GM18519 (cell line): ENCODE results near the gene FAT1.

Experiments
- ATAC-seq: cut with Tn5 transposase; IDR thresholded peaks from one replicate; pipeline ENCODE4 v1.9.1; 2021; ENCODE audit warnings: mild to moderate bottlenecking, moderate library complexity; ENCODE audit not compliant: unreplicated experiment, low FRiP score

Gene FAT1

GRCh38 chr4:186702297-186702696 is 21.4 kb downstream of the FAT1 start:
- no peak for ATAC-seq

DNA sequence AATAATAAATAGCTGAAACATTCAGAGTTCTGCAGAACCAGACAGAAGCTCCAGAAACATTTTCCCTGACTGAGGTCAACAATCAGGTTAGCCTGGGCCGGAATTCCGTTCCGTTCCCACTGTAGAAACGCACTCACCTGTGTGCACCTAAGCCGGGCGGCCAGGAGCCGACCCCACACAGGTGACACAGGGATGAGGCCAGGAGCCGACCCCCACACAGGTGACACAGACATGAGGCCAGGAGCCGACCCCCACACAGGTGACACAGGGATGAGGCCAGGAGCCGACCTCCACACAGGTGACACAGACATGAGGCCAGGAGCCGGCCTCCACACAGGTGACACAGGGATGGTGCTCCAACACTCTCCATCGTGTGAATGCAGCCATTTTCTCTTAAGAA is 21.9 kb downstream of the FAT1 start:
- ATAC-seq = no peak

DNA sequence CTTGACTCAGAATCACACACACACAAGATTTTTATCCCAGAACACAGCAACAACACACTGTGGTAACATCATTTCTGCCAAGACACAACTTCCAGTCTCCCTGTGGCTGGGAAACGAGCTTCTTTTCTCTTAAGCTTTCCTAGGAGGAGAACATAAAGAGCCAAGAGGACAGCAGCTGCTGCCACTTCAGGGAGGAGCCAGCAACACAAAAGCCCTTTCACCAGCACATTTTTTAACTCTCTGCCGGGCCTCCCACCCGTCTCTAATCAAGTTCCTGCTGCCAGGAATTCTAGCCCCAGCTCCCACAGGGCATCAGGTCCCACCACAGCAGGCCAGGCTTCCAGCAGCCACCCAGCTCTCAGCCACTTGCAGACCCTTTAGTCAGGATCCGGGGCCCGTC is 22.4 kb downstream of the FAT1 start:
- ATAC-seq = no peak

DNA sequence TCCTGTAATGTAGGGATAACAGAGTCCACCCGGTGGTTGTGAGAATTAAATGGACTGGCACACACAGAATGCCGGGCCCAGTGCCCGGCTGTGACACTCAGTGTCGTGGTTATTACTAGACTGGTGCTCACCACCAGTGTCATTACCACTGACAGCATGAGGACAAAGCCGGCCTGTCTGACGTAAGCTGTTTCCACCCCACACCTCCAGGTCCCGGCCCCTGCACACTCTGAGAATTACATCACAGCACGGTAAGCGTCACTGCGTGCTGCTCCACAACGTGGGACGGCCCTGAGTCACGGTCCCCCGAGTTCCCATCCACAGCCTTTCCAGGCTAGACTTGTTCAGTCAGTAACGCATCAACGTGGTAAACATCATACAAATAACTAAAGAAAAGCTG is 22.9 kb downstream of the FAT1 start:
- ATAC-seq = no peak

DNA sequence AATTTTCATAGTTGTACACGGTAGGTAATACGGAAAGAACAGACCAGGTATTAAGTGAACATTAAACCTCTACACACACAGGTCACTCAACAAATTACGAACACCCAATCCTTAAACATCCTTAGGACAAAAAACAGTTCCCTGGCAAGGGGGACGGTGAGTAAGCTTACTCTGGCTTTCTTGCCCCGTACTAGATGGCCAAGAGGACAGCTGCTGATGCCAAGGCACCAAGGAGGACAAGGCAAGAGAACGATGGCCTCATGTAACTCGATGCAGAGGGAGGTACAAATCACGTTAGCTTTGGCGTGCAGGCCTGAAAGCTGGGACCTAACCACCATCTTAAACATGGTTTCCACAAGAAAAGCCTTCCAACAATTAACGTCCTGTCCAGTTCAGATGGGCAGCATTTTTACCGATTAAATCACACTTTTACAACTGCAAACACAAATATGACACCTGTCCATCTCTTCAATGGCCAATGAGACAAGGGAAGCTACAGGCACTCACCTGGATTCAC is 23.7 kb downstream of the FAT1 start:
- ATAC-seq = no peak

DNA sequence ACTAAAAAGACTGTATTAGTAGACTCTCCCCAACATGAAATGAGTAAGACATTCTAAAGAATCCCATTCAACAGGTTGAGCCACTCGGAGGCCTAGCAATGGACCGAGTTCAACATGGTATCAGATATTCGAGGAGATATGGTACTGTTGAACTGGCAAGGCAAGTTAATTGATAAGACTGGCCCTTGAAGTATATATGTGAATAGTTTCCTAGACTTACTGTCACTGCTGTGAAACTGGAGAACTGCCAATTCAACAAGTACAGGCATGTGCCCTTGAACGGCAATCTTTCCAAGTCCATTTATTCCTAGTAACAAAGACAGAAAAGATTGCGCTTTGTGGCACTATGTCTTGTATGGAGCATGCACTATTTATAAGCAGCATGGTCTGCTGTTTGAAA is 24.4 kb downstream of the FAT1 start:
- no peak for ATAC-seq

DNA sequence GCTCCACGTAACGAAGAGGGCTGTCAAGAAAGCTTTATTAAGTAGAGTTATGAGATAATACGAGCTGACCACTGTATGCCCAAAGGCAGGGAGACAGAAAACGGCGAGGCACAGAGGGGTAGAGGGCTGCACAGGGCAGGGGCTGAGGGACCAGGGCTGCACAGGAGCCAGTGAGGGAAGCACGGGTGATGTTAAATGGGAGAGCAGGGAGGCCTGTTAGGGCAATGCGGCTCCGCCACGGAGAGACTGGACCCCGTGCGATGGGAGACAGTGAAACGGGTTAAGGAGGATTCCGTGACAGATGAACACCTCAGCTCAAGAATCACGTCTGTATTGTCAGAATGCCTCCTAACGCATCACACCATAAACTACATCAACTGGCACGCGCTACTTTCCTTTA is 25.1 kb downstream of the FAT1 start:
- ATAC-seq = no peak

GRCh38 chr4:186698028-186698427 is 25.6 kb downstream of the FAT1 start:
- ATAC-seq = no peak

DNA sequence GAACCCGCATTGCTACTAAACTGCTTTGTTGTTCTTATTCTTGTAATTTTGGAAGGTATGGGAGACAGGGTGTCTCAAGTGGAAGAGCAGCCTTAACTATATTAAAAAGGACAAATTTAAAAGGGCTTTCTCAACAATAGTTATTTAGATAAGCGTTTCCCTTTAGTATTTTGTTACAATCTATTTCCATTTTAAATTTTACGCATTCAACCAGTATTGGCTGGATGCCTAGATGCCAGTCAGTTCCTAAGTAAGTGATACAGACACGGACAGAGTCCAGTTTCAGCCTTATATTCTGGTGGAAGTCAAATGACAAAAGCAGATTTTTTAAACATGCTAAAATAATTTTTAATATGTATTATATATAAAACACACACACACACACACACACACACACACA is 28.3 kb downstream of the FAT1 start:
- ATAC-seq = no peak

DNA sequence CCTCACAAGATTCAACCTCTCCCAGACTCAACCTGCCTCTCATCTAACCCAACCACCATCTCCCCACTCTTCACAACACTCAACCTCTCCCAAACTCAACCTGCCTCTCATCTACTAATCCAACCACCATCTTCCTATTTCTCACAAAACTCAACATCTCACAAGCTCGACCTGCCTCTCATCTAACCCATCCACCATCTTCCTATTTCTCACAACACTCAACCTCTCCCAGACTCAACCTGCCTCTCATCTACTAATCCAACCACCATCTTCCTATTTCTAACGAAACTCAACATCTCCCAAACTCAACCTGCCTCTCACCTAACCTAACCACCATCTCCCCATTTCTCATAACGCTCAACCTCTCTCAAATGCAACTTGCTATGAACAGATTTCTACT is 29.8 kb downstream of the FAT1 start:
- ATAC-seq = no peak

- ATAC-seq = no peak
These were observed 30.4 kb downstream of the FAT1 start for GRCh38 chr4:186693159-186693815.

GRCh38 chr4:186691396-186691795 is 32.3 kb downstream of the FAT1 start:
- no peak for ATAC-seq

DNA sequence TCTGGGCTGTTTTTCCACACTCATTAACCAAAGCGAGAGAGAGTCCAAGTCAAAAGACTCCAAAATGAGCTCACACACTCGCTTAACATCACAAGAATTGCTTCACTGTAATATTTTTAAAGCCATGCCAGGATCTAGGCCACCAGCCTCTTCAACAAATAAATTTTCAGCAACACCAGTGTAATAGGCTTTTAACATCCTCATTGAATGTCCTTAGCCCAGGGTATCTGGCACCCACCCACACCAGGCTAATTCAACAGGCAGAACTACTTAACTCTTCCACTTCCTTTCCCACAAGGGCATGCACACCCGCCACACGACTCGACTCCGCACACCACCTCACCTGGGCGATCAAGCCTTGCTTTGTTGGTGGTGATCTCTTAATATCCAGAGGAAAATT is 34.2 kb downstream of the FAT1 start:
- no peak for ATAC-seq

- no peak for ATAC-seq
These were observed 35.3 kb downstream of the FAT1 start for GRCh38 chr4:186688150-186688943.

DNA sequence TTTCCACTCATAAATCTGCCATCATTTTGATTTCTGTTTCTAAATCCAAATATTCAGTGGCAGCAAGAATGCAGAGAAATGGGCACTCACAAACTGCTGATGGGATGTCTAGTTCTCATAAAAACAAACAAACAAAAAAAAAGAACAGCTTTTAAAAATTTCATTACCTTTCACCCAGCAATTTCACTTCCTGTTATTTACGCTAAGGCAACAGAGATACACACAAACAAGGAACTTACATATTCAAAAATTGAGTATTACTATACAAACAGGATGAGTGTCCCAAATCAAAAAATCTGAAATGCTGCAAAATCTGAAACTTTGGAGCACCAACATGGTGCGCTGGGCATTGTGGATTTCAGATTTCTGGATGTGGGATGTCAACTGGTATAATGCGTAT is 36.4 kb downstream of the FAT1 start:
- ATAC-seq = no peak

- no peak for ATAC-seq
These were observed 37.9 kb downstream of the FAT1 start for GRCh38 chr4:186685767-186686183.

DNA sequence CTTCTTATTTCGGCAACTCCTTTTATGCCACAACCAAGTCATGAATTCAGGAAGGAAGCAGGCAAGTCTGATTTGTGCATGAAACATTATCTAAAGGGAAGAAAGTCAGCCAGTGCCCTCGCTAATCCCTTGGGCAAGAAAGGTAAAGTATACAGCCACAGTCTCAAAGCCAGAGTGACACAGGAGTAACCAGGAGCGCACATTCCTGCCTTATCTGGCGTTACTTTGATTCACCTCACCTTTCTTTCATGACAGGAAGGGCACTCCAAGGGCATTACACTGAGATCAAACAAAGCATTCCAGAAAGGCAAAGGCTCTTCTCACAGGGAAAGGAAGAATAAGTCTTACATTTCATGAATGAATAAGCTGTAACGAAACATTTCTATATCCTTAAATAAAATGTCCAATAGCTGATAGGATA is 38.8 kb downstream of the FAT1 start:
- no peak for ATAC-seq

DNA sequence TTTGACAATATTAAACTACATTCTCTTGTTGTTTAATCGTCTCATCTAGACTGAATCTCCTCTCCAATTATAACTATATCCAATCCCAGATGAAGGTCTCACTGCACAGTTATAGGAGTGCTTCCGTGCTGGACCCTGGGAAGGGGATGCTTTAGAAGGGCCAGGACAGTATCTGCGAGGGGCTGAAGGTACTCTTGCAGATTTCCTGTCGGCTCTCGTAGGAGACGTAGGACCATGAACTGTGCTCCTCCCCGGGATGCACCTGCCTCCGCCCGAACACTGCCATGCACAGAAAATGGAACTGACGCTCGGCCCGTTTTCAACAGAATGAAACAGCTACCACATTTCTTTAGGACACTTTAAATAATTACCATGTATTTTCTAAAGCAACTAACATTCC is 39.4 kb downstream of the FAT1 start:
- ATAC-seq = no peak

GRCh38 chr4:186680641-186681040 is 43.0 kb downstream of the FAT1 start:
- ATAC-seq = no peak

DNA sequence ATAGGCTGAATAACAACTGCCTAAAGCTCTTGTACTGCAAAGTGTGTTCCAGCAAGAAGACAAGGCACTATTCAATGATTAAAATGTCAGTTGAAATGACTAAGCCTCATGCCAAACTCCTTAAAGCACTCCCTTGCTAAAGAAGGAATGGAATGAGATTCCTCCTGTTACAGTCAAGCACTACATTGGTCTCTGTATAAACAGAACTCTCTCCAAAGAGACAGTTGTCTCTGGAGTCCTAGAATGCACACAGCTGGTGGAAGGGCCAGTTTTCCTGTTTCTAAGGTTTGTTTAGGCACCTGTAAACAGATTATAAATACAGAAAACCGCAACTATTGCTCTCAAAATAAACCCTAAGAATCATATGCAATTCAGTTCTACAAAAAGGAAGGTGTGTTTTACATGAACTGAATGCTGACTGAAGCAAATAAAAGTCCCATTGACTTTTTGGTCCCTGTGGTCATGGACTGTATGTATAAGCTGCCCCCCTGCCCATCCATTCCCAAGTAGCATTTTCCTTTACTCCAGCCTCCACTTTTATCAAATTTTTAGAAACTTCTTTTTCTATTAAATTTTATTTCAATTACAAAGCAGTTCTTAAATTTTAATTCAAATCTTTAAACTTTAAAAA is 47.0 kb downstream of the FAT1 start:
- no peak for ATAC-seq

GRCh38 chr4:186669735-186670134 is 53.9 kb downstream of the FAT1 start:
- no peak for ATAC-seq
